T-helper 2 cell treated with Interferon-gamma antibody and Interleukin-4, amounts not matched to agents 100 ng/mL and 5 ng/mL, for 36 hours (primary cell): ENCODE data around the gene MRPL28. TPM values are rescaled to one million over a fixed set of nuclear protein-coding genes. Genes with fewer than 3 reads are reported as not detected.

ENCODE experiments used
- intact Hi-C: fragments of 100-400 bp; cut with micrococcal nuclease; formaldehyde crosslinking; loops from one replicate; pipeline ENCODE4 v1.15.1; 2023
- total RNA-seq: library from RNA; stranded (reverse); gene quantifications from 2 replicates; pipeline ENCODE4 v1.2.3, GENCODE V29; 2022

Gene MRPL28
- total RNA-seq, 1 donor from 2014 or later = 79.6 TPM

- intact Hi-C loops = no loop called here
These were observed 4.2 kb upstream of the MRPL28 start for GRCh38 chr16:374616-374926.

GRCh38 chr16:373848-374615 is 3.7 kb upstream of the MRPL28 start:
- intact Hi-C loops = no loop called here

- intact Hi-C loops = no loop called here
These were observed 2.8 kb upstream of the MRPL28 start for GRCh38 chr16:373020-373598.

GRCh38 chr16:372302-372983 is 2.1 kb upstream of the MRPL28 start:
- intact Hi-C loops = no loop called here

- intact Hi-C loops = no loop called here
These were observed 1.4 kb upstream of the MRPL28 start for GRCh38 chr16:371515-372301.

- intact Hi-C loops = loop anchor here (1.0 kb wide), 1 partner anchor 19 kb away; the partner anchor contains the start of gene AXIN1
These were observed 709 bp upstream of the MRPL28 start for GRCh38 chr16:370979-371514.

GRCh38 chr16:369866-370436 is 387 bp downstream of the MRPL28 start:
- intact Hi-C loops = loop anchor here (1.0 kb wide), 1 partner anchor 18 kb away; the partner anchor contains the start of gene AXIN1

GRCh38 chr16:369275-369865 is 968 bp downstream of the MRPL28 start:
- intact Hi-C loops = no loop called here

- intact Hi-C loops = no loop called here
These were observed 1.8 kb downstream of the MRPL28 start for GRCh38 chr16:368388-369158.

- intact Hi-C loops = no loop called here
These were observed 2.9 kb downstream of the MRPL28 start for GRCh38 chr16:367333-367903.

- intact Hi-C loops = no loop called here
These were observed 3.9 kb downstream of the MRPL28 start for GRCh38 chr16:366476-366875.

GRCh38 chr16:364595-365491 is 5.5 kb downstream of the MRPL28 start:
- intact Hi-C loops = no loop called here

- intact Hi-C loops = no loop called here
These were observed 6.4 kb downstream of the MRPL28 start for GRCh38 chr16:363766-364490.

- intact Hi-C loops = no loop called here
These were observed 7.1 kb downstream of the MRPL28 start for GRCh38 chr16:363110-363765.

GRCh38 chr16:362702-362999 is 7.7 kb downstream of the MRPL28 start:
- intact Hi-C loops = loop anchor here (1.0 kb wide), 3 partner anchors 245 to 297 kb away; no protein-coding TSS in a partner anchor

GRCh38 chr16:361872-362701 is 8.3 kb downstream of the MRPL28 start:
- intact Hi-C loops = loop anchor here (1.0 kb wide), 3 partner anchors 245 to 297 kb away; no protein-coding TSS in a partner anchor
